GM21717 (cell line): ENCODE data around the gene NCOA4.
"Not testable (repeated sequence)": the region's sequence is repeated elsewhere in the genome, so short reads cannot be mapped to it uniquely, and the experiment has no call there.

Source experiments
- ATAC-seq: cut with Tn5 transposase; IDR thresholded peaks from one replicate; pipeline ENCODE4 v1.9.1; 2021; ENCODE audit warnings: mild to moderate bottlenecking, moderate library complexity; ENCODE audit not compliant: unreplicated experiment

Gene NCOA4

GRCh38 chr10:46052791-46053375, 22.5 kb upstream of the NCOA4 start:
- ATAC-seq: no peak

GRCh38 chr10:46052057-46052790, 21.8 kb upstream of the NCOA4 start:
- ATAC-seq: no peak

- ATAC-seq: no peak
Observed at GRCh38 chr10:46050941-46051623, 20.7 kb upstream of the NCOA4 start.

- ATAC-seq: not testable (repeated sequence)
Observed at GRCh38 chr10:46049497-46049831, 19.0 kb upstream of the NCOA4 start.

- ATAC-seq: no peak
Observed at GRCh38 chr10:46048152-46048551, 17.7 kb upstream of the NCOA4 start.

GRCh38 chr10:46046261-46046660, 15.8 kb upstream of the NCOA4 start, which contains the start of gene MSMB:
TSS of gene MSMB (minus strand) at chr10:46046269. CDS start at chr10:46046237, 32 bp downstream.
- no peak for ATAC-seq

GRCh38 chr10:46042527-46042926, 12.1 kb upstream of the NCOA4 start:
- no peak for ATAC-seq

- ATAC-seq: no peak
Observed at GRCh38 chr10:46040004-46040403, 9.6 kb upstream of the NCOA4 start.

GRCh38 chr10:46037107-46037825, 6.8 kb upstream of the NCOA4 start:
- no peak for ATAC-seq

GRCh38 chr10:46035923-46036849, 5.8 kb upstream of the NCOA4 start:
- no peak for ATAC-seq

- no peak for ATAC-seq
Observed at GRCh38 chr10:46033602-46034011, 3.2 kb upstream of the NCOA4 start.

GRCh38 chr10:46031648-46032532, 1.5 kb upstream of the NCOA4 start:
- no peak for ATAC-seq

GRCh38 chr10:46029461-46030030, 877 bp downstream of the NCOA4 start:
- ATAC-seq: no peak

GRCh38 chr10:46028584-46029460, 1.6 kb downstream of the NCOA4 start:
- peak; percentile 41 for ATAC-seq

- no peak for ATAC-seq
Observed at GRCh38 chr10:46026106-46026505, 4.3 kb downstream of the NCOA4 start.

GRCh38 chr10:46025406-46025805, 5.0 kb downstream of the NCOA4 start:
- no peak for ATAC-seq

- ATAC-seq: no peak
Observed at GRCh38 chr10:46024948-46025347, 5.5 kb downstream of the NCOA4 start.
